HG02852 (cell line): ENCODE measurements around the gene FOXK1.

Experiments
- ATAC-seq: cut with Tn5 transposase; IDR thresholded peaks from one replicate; pipeline ENCODE4 v1.9.1; 2021; ENCODE audit warnings: mild to moderate bottlenecking, moderate library complexity; ENCODE audit not compliant: unreplicated experiment

FOXK1 gene

GRCh38 chr7:4694305-4694704 is 12.2 kb downstream of the FOXK1 start:
- no peak for ATAC-seq

DNA sequence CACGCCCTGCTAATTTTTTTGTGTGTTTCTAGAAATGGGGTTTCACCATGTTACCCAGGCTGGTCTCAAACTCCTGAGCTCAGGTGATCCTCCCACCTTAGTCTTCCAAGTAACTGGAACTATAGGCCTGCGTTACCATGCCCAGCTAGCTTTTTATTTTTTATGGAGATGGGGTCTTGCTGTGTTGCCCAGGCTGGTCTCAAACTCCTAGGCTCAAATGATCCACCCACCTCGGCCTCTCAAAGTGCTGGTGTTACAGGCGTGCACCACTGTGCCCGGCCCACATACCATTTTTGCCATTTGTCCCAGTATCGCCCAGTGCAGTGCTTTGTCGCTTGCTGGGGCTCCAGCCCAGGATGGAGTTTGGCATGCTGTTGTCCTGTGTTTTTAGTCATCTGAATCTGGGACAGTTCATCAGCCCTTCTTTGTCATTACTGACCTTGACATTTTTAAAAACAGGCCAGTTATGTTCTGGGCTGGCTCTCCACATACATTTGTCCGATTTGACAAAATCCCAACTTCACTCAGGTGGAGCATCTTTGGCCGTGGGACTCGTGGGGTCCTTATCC is 16.7 kb downstream of the FOXK1 start:
- ATAC-seq, result no peak

DNA sequence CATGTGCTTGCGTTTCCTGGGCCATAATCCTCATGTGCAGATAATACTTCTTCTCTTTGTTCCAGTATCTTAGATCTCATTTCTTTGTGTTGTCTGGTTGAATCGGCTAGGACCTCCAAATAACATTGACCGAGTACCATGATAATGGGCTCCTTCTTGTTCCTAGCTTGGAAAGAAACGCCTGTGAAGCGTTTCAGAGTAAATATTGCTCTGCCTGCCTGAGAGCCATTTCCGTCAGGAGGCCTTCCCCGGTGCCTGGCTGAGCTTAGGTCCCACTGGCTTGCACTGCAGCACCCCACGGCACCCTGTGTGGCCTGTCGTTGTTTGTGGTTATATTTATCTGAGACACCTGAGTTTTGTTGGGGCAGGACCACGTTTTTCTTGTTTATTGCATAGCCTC is 17.7 kb downstream of the FOXK1 start:
- ATAC-seq, result no peak

DNA sequence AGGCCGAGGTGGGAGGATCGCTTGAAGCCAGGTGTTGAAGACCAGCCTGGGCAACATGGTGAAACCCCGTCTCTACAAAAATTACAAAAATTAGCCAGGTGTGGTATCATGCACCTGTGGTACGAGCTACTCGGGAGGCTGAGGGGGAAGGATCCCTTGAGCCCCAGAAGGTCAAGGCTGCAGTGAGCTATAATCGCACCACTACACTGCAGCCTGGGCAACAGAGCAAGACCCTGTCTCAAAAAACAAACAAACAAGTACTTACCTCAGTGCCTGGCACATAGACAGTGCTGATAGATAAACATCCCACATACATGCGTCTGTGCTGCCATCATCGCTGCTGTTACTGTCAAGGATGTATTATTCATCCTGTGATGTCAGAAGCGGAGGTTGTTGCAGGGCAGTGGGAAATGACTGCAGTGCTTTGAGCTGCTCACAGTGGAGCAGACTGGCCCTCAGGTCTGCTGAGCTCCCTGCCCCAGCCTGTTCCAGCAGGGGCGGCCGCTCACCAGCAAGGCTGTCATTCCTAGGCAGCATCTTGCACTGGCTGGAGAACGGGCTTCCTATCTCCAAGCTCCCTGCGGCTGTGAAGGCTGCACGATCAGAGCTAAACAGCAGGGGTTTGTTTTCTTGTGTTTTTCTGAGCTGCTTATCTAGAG is 18.6 kb downstream of the FOXK1 start:
- ATAC-seq, result no peak

GRCh38 chr7:4702961-4703512 is 20.9 kb downstream of the FOXK1 start:
- no peak for ATAC-seq

GRCh38 chr7:4703532-4703931 is 21.4 kb downstream of the FOXK1 start:
- ATAC-seq, result no peak

DNA sequence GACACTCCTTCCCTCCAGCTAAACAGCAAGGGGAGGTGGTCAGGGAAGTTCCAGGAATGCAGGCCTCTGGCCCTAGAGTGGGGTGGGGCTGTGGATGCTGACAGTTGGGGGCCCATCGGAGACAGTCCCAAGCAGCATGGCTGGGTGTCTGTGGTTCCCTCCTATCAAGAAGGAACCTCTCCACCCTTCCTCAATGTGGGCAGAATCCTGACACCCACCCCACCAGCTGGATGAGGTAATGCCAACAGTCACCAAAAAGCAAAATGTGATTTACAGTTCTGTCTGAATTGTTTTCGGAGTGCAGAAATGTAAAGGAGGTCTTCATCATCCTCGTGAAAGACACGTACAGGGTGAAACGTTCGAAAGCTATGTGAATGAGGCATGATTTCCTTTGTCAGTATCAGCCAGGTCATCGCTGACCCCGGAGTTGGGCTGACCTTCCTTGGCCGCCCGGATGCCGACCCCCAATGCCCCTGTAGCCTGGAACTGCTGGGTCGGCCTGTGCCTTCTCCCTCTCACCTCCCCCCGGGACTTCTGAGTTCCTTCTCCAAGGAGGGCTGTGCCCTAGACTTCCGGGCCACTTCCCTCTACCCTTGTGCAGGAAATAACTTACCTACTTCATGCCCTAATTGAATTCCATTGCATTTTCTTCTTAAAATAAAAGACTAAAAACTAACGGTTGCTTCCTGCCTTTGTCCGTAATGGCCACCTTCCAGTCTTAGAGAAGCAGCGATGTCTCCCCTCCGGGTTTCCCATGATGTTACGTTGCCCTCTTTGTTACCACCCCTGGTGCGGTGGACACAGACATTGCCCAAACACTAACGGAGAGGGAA is 24.5 kb downstream of the FOXK1 start:
- ATAC-seq, result no peak

DNA sequence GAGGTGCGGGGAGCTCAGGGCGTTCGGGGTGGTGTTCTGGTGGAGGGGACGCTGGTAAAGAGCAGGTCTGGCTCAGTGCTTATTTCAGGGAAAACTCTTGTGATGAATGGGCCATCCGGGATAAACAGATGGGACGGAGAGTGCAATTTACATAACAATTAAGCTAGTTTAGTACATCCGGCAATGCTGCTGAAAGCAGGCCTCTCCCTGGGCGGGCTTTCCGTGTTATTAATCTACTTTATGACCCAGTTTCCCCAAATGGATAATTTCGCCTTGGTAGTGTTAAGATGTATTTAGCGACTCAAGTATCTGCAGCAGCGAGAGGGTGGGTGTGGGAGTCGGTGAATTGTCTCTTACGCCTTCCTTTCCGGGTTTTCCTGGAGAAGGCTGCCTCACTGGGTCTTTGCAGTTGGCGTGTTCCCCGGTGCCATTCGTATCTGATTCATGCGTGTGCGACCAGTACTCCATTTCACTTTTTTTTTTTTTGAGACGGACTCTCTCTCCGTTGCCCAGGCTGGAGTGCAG is 25.2 kb downstream of the FOXK1 start:
- no peak for ATAC-seq

DNA sequence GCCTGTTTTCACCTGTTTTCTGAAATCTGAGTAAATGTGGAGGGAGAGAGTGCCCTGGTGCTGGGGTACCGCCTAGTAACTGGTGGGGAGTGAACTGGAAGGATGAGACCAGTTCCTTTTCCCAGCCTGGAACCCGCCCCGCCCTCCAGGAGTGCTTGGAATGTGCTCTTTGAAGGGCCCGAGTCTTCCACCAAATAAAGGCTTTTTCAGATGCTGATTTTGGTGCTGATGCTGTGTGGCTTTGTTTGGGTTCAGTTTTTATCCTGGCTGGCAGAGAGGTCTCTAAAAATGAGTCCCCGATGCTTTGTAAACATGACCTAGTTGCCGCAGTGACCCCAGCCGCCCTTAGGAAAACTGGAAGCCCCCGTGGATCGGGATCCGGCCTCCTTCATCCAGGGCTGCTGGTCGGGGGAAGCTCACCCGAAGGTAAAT is 25.9 kb downstream of the FOXK1 start:
- no peak for ATAC-seq

DNA sequence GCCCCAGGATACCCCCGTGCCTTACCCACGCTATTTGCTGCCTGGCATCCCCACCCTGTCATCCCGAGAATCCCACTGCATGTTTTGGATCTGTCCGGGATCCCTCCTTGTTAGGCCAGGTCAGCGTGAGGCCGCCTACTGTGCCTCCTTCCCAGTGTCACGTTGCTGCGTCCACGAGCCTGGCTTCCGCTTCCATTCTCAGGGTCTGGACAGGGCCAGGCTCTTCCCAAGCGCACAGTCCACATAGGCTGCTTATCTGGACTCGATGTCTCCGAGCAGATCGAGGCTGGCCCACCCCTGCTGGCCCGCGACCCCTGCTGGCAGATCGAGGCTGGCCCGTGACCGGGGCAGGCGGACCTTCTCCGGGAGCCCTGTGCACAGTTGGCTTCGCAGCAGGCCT is 27.1 kb downstream of the FOXK1 start:
- ATAC-seq, result no peak

DNA sequence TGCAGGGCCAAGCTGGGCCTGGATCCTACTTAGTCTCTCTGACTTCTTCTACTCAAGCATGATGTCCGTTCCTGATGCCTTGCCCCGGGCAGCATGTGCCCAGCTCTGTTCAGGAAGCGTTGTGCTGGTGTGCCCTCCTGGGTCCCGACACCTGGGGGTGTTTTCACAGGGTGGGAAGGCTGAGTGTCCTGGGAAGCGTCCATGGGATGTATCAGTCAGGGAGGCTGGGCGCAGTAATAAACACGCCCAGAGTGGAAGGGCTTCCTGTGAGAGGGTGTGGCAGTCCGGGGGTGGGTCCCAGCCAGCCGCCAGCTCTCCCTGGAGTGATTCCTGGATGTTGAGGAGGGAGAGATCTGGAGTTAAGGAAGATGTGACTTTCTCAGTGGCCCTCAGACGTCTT is 29.0 kb downstream of the FOXK1 start:
- ATAC-seq, result no peak

DNA sequence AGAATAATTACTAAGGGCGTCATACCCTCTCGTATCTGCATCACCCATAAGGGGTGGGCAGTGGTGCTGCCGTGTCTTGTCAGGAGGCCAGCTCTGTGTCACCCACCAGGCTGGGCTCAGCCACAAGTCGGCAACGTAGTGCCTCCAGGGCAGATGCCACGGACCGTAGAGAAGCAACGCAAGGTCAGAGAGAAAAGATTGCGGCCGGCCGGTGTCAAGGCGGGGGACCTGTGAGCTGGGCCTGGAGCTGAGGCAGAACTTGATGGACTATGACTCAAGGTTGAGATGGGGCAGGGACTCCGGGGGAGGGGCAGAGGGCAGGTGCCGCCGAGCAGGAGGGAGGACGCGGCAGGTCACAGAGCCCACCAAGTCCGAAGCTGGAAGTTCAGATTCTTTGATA is 29.5 kb downstream of the FOXK1 start:
- no peak for ATAC-seq

- ATAC-seq, result no peak
These were observed 30.4 kb downstream of the FOXK1 start for GRCh38 chr7:4712281-4713182.

GRCh38 chr7:4713183-4713784 is 31.2 kb downstream of the FOXK1 start:
- peak; percentile 84 for ATAC-seq

- ATAC-seq, result no peak
These were observed 32.1 kb downstream of the FOXK1 start for GRCh38 chr7:4714161-4714700.

GRCh38 chr7:4714767-4715409 is 32.8 kb downstream of the FOXK1 start:
- no peak for ATAC-seq

DNA sequence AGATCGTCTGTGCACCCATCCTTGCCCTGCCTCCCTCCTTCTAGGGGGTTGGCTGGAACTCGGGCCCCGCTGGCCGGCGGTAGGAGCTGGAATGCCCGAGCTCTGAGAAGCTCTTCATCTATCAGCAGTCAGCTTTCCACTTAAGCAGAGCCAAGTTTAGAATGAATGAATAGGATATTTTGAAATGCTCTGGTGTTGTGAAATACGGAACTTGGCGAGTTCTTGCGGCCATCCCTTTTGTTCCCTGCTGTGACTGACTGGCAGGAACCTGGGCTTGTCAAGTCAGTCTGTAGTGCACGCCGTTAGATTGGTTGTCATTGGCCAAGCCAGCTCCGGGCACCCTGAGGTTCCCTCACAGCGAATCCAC is 33.3 kb downstream of the FOXK1 start:
- ATAC-seq, result no peak

- ATAC-seq, result no peak
These were observed 35.1 kb downstream of the FOXK1 start for GRCh38 chr7:4716946-4717795.

- no peak for ATAC-seq
These were observed 36.0 kb downstream of the FOXK1 start for GRCh38 chr7:4718075-4718474.
